GM12878 (cell line): ENCODE results near the gene SRP14. TPM values are rescaled to one million over a fixed set of nuclear protein-coding genes. Genes with fewer than 3 reads are reported as not detected.

Experiments used
- ATAC-seq: fragments of 200-7000 bp; cut with Tn5 transposase; 3 replicates; pipeline ENCODE4 v1.9.1; 2020; ENCODE audit warnings: mild to moderate bottlenecking, moderate library complexity
- BruUV-seq: library from RNA; stranded (reverse); fragments of 400-500 nt; replicated peaks from 2 replicates; lab custom pipeline; 2021; lab: Mats Ljungman, UMichigan
- CTCF ChIA-PET: fragments of 300-600 bp; sonication (Branson Sonifier 250); formaldehyde crosslinking; extraction: SDS; loops from one replicate; lab custom pipeline; 2021; ENCODE audit warnings: inconsistent platforms; lab: Yijun Ruan, JAX
- POLR2A ChIA-PET: fragments of 350-600 bp; formaldehyde crosslinking; extraction: SDS; loops from one replicate; lab custom pipeline; 2021; ENCODE audit warnings: inconsistent platforms; lab: Charles Lee
- RAD21 ChIA-PET: fragments of 300-600 bp; sonication (Branson Sonifier 250); formaldehyde crosslinking; loops from one replicate; lab custom pipeline; 2023; ENCODE audit warnings: antibody characterized with exemption; ENCODE audit not compliant: unreplicated experiment; lab: Charles Lee
- SMC1A ChIA-PET: fragments of 300-600 bp; sonication (Branson Sonifier 250); formaldehyde crosslinking; loops from one replicate; lab custom pipeline; 2023; ENCODE audit not compliant: unreplicated experiment, uncharacterized antibody; lab: Charles Lee
- DNase-seq: peaks from one replicate; pipeline ENCODE4 v3.0.0-alpha.2; 2011; ENCODE audit warnings: low read depth, low spot score
- FAIRE-seq: peaks from 3 replicates; lab custom pipeline; 2011; peaks lifted over from hg19 to GRCh38; lab: Jason Lieb, UNC
- H2AFZ ChIP-seq: 2 replicates; pipeline ENCODE4 v1.6.0; 2011; ENCODE audit warnings: low read depth, low read length, control low read depth; ENCODE audit not compliant: control insufficient read depth
- H3K27ac ChIP-seq: 2 replicates; pipeline ENCODE4 v1.5.1; 2011; ENCODE audit warnings: control low read depth; ENCODE audit not compliant: control insufficient read depth, insufficient read depth
- H3K27me3 ChIP-seq, 2 experiments: replicated peaks in 1 of 2; 2 replicates each; pipeline versions ENCODE4 v1.6.0 to v1.6.1; 2011; ENCODE audit warnings: low read length in 1 of 2; ENCODE audit not compliant: control insufficient read depth in 2 of 2, insufficient read depth in 2 of 2
- H3K36me3 ChIP-seq, 2 experiments: 2 replicates each; pipeline ENCODE4 v1.5.1; 2011; ENCODE audit warnings: low read length in 1 of 2; ENCODE audit not compliant: control insufficient read depth in 2 of 2, insufficient read depth in 2 of 2
- H3K4me1 ChIP-seq: 2 replicates; pipeline ENCODE4 v1.6.1; 2011; ENCODE audit warnings: mild to moderate bottlenecking, low read length, moderate library complexity, mixed read lengths; ENCODE audit not compliant: control insufficient read depth, insufficient read depth
- H3K4me2 ChIP-seq: 2 replicates; pipeline ENCODE4 v1.6.0; 2011; ENCODE audit warnings: control low read depth; ENCODE audit not compliant: control insufficient read depth, insufficient read depth
- H3K4me3 ChIP-seq: fragments of 200-600 bp; sonication (generic); 2 replicates; pipeline ENCODE4 v1.5.1; 2016
- H3K79me2 ChIP-seq: 2 replicates; pipeline ENCODE4 v1.6.0; 2011; ENCODE audit warnings: low read length; ENCODE audit not compliant: control insufficient read depth, insufficient read depth
- H3K9ac ChIP-seq: 2 replicates; pipeline ENCODE4 v1.8.0; 2011; ENCODE audit warnings: low read length, control low read depth, mixed read lengths; ENCODE audit not compliant: control insufficient read depth, insufficient read depth
- H3K9me3 ChIP-seq: replicated peaks from 3 replicates; pipeline ENCODE4 v1.5.1; 2011; ENCODE audit warnings: mild to moderate bottlenecking, low read length; ENCODE audit not compliant: control insufficient read depth, insufficient read depth
- H4K20me1 ChIP-seq: 2 replicates; pipeline ENCODE4 v1.6.0; 2011; ENCODE audit not compliant: control insufficient read depth, insufficient read depth
- ATF7 ChIP-seq: fragments of 450-650 bp; IDR thresholded peaks from 2 replicates; pipeline ENCODE4 v1.6.1; 2016; ENCODE audit warnings: low read depth, mild to moderate bottlenecking
- FOXK2 ChIP-seq: fragments of 450-650 bp; IDR thresholded peaks from 2 replicates; pipeline ENCODE4 v1.6.1; 2017; ENCODE audit warnings: mild to moderate bottlenecking, moderate library complexity
- JUND ChIP-seq: IDR thresholded peaks from 2 replicates; pipeline ENCODE4 v1.6.1; 2012; ENCODE audit warnings: low read depth, mild to moderate bottlenecking, low read length, improper control_type of control experiment, moderate library complexity
- POLR2A ChIP-seq: IDR thresholded peaks from 2 replicates; pipeline ENCODE4 v1.6.1; 2011; ENCODE audit warnings: low read depth, mild to moderate bottlenecking, low read length
- RFX5 ChIP-seq: IDR thresholded peaks from 2 replicates; pipeline ENCODE4 v1.6.1; 2011; ENCODE audit warnings: low read depth, low read length, improper control_type of control experiment
- SMARCA5 ChIP-seq: fragments of 450-650 bp; IDR thresholded peaks from 2 replicates; pipeline ENCODE4 v1.6.1; 2017; ENCODE audit warnings: mild to moderate bottlenecking
- WGBS: methylation state at CpG from one replicate; pipeline ENCODE4 v1.1.6; 2016; ENCODE audit warnings: low lambda C conversion rate; ENCODE audit not compliant: insufficient replicate concordance, insufficient coverage; ENCODE audit errors: missing lambda C conversion rate; 5-methylcytosine and 5-hydroxymethylcytosine counted together
- in situ Hi-C: fragments of 300-500 bp; cut with MboI; formaldehyde crosslinking; loops from 9 replicates; pipeline ENCODE4 v1.14.3; 2018; ENCODE audit warnings: mixed read lengths
- intact Hi-C: fragments of 100-400 bp; cut with micrococcal nuclease; formaldehyde crosslinking; loops from one replicate; pipeline ENCODE4 v1.14.2; 2022; ENCODE audit not compliant: unreplicated experiment
- polyA plus RNA-seq, 11 experiments: library from polyadenylated mRNA; depleted of rRNA in 4 of 11; unstranded in 6 of 11; stranded (reverse) in 5 of 11; fragments of >200 nt; fragmentation: Nextera tagmentation in 4 of 11; fragmentation: Illumina TruSeq in 1 of 11; extraction: Ambion mirVana in 4 of 11; extraction: Trizol in 1 of 11; gene quantifications; 1 replicate in 1 of 11; 2 replicates in 10 of 11; pipeline versions ENCODE4 v1.2.1 to v1.2.3, GENCODE V29; 2011 to 2016; ENCODE audit warnings: inconsistent platforms in 2 of 11, missing spikeins in 2 of 11, low read depth in 1 of 11
- total RNA-seq, 4 experiments: library from RNA; depleted of rRNA in 3 of 4; stranded (reverse); fragments of >200 nt in 3 of 4; fragmentation: Illumina TruSeq in 1 of 4; extraction: Trizol in 1 of 4; gene quantifications; 2 replicates each; pipeline versions ENCODE4 v1.2.1 to v1.2.3, GENCODE V29; 2013 to 2021
- TF ChIP-seq, protein P1 (sequence below): IDR thresholded peaks from 2 replicates; pipeline ENCODE4 v1.6.1; 2012; ENCODE audit warnings: mild to moderate bottlenecking, low read depth, low read length
- TF ChIP-seq, protein P2 (sequence below): IDR thresholded peaks from 2 replicates; pipeline ENCODE4 v1.6.1; 2011; ENCODE audit warnings: low read depth, low read length, improper control_type of control experiment, borderline replicate concordance
- TF ChIP-seq, protein P3 (sequence below): IDR thresholded peaks from 2 replicates; pipeline ENCODE4 v1.6.1; 2012; ENCODE audit warnings: low read depth, low read length, improper control_type of control experiment

Gene SRP14
- total and polyA plus RNA-seq, 10 of the 15 experiments (the other 5 are each of a cell fraction or from before 2014, with no cell fraction given): 141 to 1,182 (median 493) TPM

DNA sequence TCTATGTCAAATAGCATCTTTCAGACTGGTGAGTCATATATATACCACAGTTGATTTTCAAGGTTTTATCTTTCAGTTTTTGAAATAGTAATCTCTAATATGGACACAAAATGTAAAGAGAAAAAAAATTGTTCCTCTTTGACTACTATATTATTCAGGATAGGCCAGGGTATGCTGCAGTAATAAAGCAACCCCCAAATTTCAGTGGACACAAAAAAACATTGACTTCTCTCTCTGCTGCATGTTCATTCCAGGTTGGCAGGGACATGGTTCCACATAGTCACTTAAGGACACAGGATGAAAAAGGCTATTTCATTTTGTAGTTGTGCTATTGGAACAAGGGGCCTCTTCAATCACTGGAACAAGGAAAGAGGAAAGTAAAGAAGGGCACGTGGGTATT, 41.1 kb upstream of the SRP14 start:
- H3K27me3 ChIP-seq: no peaks in the 10 kb centered on the region
- SMC1A ChIA-PET: interaction anchor here (43.9 kb wide), 1 partner anchor 24 kb away, joined by 981 read pairs; the partner anchor contains the start of gene BMF
- FAIRE-seq (no peak), DNase-seq (no peak), ATAC-seq (no peak)
- no peak overlapping the region for H3K9ac ChIP-seq
- in situ Hi-C loops (no loop called here), intact Hi-C loops (no loop called here)
- H3K4me3 ChIP-seq: no peak overlapping the region
- CTCF ChIA-PET: interaction anchor here (3.8 kb wide), 1 partner anchor 16 kb away, joined by 12 read pairs; no protein-coding TSS in a partner anchor
- BruUV-seq: no TSS peak
- no peak overlapping the region for H3K27ac ChIP-seq
- peaks cover 37% of the 10 kb centered on the region for H3K4me1 ChIP-seq
- RAD21 ChIA-PET: no interaction called here
- H3K79me2 ChIP-seq: no peaks in the 10 kb centered on the region
- no peak overlapping the region for H2AFZ ChIP-seq
- no peaks in the 10 kb centered on the region for H4K20me1 ChIP-seq
- no peak for TF ChIP-seq SMARCA5
- no peak for TF ChIP-seq ATF7
- TF ChIP-seq, protein P1, sequence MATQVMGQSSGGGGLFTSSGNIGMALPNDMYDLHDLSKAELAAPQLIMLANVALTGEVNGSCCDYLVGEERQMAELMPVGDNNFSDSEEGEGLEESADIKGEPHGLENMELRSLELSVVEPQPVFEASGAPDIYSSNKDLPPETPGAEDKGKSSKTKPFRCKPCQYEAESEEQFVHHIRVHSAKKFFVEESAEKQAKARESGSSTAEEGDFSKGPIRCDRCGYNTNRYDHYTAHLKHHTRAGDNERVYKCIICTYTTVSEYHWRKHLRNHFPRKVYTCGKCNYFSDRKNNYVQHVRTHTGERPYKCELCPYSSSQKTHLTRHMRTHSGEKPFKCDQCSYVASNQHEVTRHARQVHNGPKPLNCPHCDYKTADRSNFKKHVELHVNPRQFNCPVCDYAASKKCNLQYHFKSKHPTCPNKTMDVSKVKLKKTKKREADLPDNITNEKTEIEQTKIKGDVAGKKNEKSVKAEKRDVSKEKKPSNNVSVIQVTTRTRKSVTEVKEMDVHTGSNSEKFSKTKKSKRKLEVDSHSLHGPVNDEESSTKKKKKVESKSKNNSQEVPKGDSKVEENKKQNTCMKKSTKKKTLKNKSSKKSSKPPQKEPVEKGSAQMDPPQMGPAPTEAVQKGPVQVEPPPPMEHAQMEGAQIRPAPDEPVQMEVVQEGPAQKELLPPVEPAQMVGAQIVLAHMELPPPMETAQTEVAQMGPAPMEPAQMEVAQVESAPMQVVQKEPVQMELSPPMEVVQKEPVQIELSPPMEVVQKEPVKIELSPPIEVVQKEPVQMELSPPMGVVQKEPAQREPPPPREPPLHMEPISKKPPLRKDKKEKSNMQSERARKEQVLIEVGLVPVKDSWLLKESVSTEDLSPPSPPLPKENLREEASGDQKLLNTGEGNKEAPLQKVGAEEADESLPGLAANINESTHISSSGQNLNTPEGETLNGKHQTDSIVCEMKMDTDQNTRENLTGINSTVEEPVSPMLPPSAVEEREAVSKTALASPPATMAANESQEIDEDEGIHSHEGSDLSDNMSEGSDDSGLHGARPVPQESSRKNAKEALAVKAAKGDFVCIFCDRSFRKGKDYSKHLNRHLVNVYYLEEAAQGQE: no peak
- TF ChIP-seq POLR2A: no peak
- TF ChIP-seq, protein P2, sequence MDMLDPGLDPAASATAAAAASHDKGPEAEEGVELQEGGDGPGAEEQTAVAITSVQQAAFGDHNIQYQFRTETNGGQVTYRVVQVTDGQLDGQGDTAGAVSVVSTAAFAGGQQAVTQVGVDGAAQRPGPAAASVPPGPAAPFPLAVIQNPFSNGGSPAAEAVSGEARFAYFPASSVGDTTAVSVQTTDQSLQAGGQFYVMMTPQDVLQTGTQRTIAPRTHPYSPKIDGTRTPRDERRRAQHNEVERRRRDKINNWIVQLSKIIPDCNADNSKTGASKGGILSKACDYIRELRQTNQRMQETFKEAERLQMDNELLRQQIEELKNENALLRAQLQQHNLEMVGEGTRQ: no peak
- no peak for TF ChIP-seq RFX5
- TF ChIP-seq JUND: no peak
- TF ChIP-seq FOXK2: no peak
- TF ChIP-seq, protein P3, sequence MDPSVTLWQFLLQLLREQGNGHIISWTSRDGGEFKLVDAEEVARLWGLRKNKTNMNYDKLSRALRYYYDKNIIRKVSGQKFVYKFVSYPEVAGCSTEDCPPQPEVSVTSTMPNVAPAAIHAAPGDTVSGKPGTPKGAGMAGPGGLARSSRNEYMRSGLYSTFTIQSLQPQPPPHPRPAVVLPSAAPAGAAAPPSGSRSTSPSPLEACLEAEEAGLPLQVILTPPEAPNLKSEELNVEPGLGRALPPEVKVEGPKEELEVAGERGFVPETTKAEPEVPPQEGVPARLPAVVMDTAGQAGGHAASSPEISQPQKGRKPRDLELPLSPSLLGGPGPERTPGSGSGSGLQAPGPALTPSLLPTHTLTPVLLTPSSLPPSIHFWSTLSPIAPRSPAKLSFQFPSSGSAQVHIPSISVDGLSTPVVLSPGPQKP: no peak
- H3K36me3 ChIP-seq: no peaks in the 10 kb centered on the region
- POLR2A ChIA-PET: no interaction called here
- no peaks in the 10 kb centered on the region for H3K9me3 ChIP-seq
- 0% methylated on average over 1 of the region's 1 CpG for WGBS
- H3K4me2 ChIP-seq: no peak overlapping the region
